Measurements from ENCODE around the gene ENTPD3. TPM values are rescaled to one million over a fixed set of nuclear protein-coding genes. Genes with fewer than 3 reads are reported as not detected.

ENTPD3 gene
- total RNA-seq, 1 donor from 2014 or later: not detected

DNA sequence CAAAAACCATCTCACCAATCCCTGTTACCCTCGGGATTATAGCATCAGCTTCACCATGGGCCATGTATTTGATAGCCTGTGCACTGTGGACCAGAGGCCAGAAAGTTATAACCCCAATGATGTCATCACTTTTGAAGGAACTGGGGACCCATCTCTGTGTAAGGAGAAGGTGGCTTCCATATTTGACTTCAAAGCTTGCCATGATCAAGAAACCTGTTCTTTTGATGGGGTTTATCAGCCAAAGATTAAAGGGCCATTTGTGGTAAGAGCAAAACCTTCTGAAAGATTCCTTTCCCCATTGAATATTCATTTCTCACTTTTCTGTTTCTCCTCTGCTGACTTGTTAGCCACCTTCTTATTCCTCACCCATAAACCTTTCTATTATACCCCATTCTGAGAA lies 35.9 kb downstream of the ENTPD3 start:
- Mint-ChIP-seq H3K27ac (ENCODE audit: unreplicated experiment) (no peak overlapping the region), H3K36me3 (ENCODE audit: low read depth, unreplicated experiment) (no peaks in the 10 kb centered on the region), H3K4me1 (ENCODE audit: unreplicated experiment) (no peaks in the 10 kb centered on the region), H3K9me3 (ENCODE audit: unreplicated experiment) (no peaks in the 10 kb centered on the region), H3K27me3 (ENCODE audit: unreplicated experiment) (no peaks in the 10 kb centered on the region), H3K4me3 (ENCODE audit: unreplicated experiment) (no peak overlapping the region)
- no peak for DNase-seq (ENCODE audit: low spot score)
- TF ChIP-seq, protein P1, sequence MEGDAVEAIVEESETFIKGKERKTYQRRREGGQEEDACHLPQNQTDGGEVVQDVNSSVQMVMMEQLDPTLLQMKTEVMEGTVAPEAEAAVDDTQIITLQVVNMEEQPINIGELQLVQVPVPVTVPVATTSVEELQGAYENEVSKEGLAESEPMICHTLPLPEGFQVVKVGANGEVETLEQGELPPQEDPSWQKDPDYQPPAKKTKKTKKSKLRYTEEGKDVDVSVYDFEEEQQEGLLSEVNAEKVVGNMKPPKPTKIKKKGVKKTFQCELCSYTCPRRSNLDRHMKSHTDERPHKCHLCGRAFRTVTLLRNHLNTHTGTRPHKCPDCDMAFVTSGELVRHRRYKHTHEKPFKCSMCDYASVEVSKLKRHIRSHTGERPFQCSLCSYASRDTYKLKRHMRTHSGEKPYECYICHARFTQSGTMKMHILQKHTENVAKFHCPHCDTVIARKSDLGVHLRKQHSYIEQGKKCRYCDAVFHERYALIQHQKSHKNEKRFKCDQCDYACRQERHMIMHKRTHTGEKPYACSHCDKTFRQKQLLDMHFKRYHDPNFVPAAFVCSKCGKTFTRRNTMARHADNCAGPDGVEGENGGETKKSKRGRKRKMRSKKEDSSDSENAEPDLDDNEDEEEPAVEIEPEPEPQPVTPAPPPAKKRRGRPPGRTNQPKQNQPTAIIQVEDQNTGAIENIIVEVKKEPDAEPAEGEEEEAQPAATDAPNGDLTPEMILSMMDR (IDR thresholded peaks at IDR 0.05; ENCODE audit: unreplicated experiment): no peak

- Mint-ChIP-seq H3K4me3 (ENCODE audit: unreplicated experiment) (no peak overlapping the region), H3K9me3 (ENCODE audit: unreplicated experiment) (no peaks in the 10 kb centered on the region), H3K4me1 (ENCODE audit: unreplicated experiment) (no peaks in the 10 kb centered on the region), H3K27ac (ENCODE audit: unreplicated experiment) (no peak overlapping the region), H3K36me3 (ENCODE audit: low read depth, unreplicated experiment) (no peaks in the 10 kb centered on the region), H3K27me3 (ENCODE audit: unreplicated experiment) (no peaks in the 10 kb centered on the region)
- DNase-seq (ENCODE audit: low spot score): no peak
- TF ChIP-seq, protein P1 (IDR thresholded peaks at IDR 0.05; ENCODE audit: unreplicated experiment): no peak
These were observed 40.2 kb downstream of the ENTPD3 start for GRCh38 chr3:40427045-40427669.

DNA sequence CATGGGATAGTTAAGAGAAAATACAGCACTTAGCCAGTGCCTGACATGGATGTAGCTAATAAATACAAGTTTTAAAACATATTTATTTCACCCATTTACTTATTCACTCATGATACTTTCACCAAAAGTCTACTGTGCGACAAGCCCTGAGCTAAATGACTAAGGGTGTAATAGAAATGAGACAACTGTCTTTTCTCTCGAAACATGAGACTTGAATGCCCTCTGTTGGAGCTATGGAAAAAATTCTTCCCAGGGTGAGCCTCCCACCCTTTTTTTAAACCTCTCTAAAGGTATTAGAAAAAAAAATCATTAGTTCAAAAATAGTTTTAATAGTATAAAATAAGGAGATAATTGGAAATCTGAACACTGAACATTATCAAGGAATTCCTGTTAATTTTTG lies 45.8 kb downstream of the ENTPD3 start:
- Mint-ChIP-seq H3K4me3 (ENCODE audit: unreplicated experiment) (no peak overlapping the region), H3K27me3 (ENCODE audit: unreplicated experiment) (no peaks in the 10 kb centered on the region), H3K27ac (ENCODE audit: unreplicated experiment) (no peak overlapping the region), H3K36me3 (ENCODE audit: low read depth, unreplicated experiment) (no peaks in the 10 kb centered on the region), H3K4me1 (ENCODE audit: unreplicated experiment) (peaks cover 4% of the 10 kb centered on the region), H3K9me3 (ENCODE audit: unreplicated experiment) (no peaks in the 10 kb centered on the region)
- no peak for DNase-seq (ENCODE audit: low spot score)
- TF ChIP-seq, protein P1 (IDR thresholded peaks at IDR 0.05; ENCODE audit: unreplicated experiment): no peak

GRCh38 chr3:40437889-40438288 lies 50.9 kb downstream of the ENTPD3 start:
- no peaks in the 10 kb centered on the region for H3K9me3 Mint-ChIP-seq (ENCODE audit: unreplicated experiment)
- no peaks in the 10 kb centered on the region for H3K36me3 Mint-ChIP-seq (ENCODE audit: low read depth, unreplicated experiment)
- no peak overlapping the region for H3K27ac Mint-ChIP-seq (ENCODE audit: unreplicated experiment)
- peaks cover 4% of the 10 kb centered on the region for H3K4me1 Mint-ChIP-seq (ENCODE audit: unreplicated experiment)
- TF ChIP-seq, protein P1 (IDR thresholded peaks at IDR 0.05; ENCODE audit: unreplicated experiment): no peak
- DNase-seq (ENCODE audit: low spot score): no peak
- no peak overlapping the region for H3K4me3 Mint-ChIP-seq (ENCODE audit: unreplicated experiment)
- H3K27me3 Mint-ChIP-seq (ENCODE audit: unreplicated experiment): no peaks in the 10 kb centered on the region

DNA sequence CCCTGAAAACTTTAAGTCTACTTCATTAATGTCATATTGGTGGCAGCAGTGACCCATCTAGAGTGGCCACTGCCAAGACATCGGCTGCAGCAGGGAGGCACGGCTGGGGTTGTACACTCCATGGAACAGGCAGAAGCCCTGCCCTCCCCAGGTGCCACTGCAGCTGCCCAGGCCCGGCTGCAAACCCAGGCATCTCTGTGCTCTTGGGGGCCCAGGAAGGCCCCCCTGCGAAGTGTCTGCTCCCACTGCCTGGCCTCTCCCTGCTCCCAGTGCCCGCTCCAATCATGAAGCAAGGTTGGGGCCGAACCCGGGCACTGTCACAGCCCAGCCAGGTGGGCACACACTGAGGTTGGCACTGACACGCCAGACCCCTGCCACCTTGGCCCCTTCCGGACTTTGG lies 58.1 kb downstream of the ENTPD3 start:
- no peaks in the 10 kb centered on the region for H3K4me1 Mint-ChIP-seq (ENCODE audit: unreplicated experiment)
- DNase-seq (ENCODE audit: low spot score): no peak
- TF ChIP-seq, protein P1 (IDR thresholded peaks at IDR 0.05; ENCODE audit: unreplicated experiment): no peak
- peaks cover 5% of the 10 kb centered on the region for H3K27me3 Mint-ChIP-seq (ENCODE audit: unreplicated experiment)
- H3K36me3 Mint-ChIP-seq (ENCODE audit: low read depth, unreplicated experiment): no peaks in the 10 kb centered on the region
- no peak overlapping the region for H3K4me3 Mint-ChIP-seq (ENCODE audit: unreplicated experiment)
- H3K27ac Mint-ChIP-seq (ENCODE audit: unreplicated experiment): no peak overlapping the region
- H3K9me3 Mint-ChIP-seq (ENCODE audit: unreplicated experiment): no peaks in the 10 kb centered on the region
